Left lobe of liver (tissue), 2 donors: ENCODE results near the gene AVPI1. TPM values are rescaled to one million over a fixed set of nuclear protein-coding genes. Genes with fewer than 3 reads are reported as not detected.
"Not testable (repeated sequence)": the region's sequence is repeated elsewhere in the genome, so short reads cannot be mapped to it uniquely, and the experiment has no call there.

ENCODE experiments used
- ATAC-seq: fragments of 200-7000 bp; cut with Tn5 transposase; one replicate; pipeline ENCODE4 v1.9.1; 2020; ENCODE audit warnings: mild to moderate bottlenecking, moderate library complexity
- DNase-seq: peaks from one replicate; pipeline ENCODE4 v3.0.0-alpha.2; 2020; ENCODE audit warnings: low spot score
- total RNA-seq: library from RNA; stranded (reverse); gene quantifications from one replicate; pipeline ENCODE4 v1.2.1, GENCODE V29; 2021
- donor health status: DM: no; HTN: no; CAD: no; lungs with moderate emphysema.
- donor health status: DM: no; HTN: yes; CAD: no.

The AVPI1 gene
- total RNA-seq, 1 donor from 2014 or later, result 26.4 TPM

GRCh38 chr10:97642471-97643159 is 44.4 kb downstream of the AVPI1 start:
- not testable (repeated sequence) for DNase-seq, ATAC-seq

GRCh38 chr10:97640868-97641811 is 45.9 kb downstream of the AVPI1 start:
- no peak for DNase-seq
- peak; percentile 60 for ATAC-seq

- DNase-seq (peak; percentile 99), ATAC-seq (peak; percentile 97)
These were observed 46.7 kb downstream of the AVPI1 start, which contains the start of gene PI4K2A for GRCh38 chr10:97640174-97640867. Gene PI4K2A, plus strand, starts transcription at chr10:97640671. Its CDS starts 72 bp downstream, at chr10:97640743.

GRCh38 chr10:97639090-97639489 is 48.0 kb downstream of the AVPI1 start:
- ATAC-seq, result not testable (repeated sequence)

GRCh38 chr10:97635577-97635976 is 51.5 kb downstream of the AVPI1 start:
- ATAC-seq (no peak), DNase-seq (no peak)

More at GRCh38 chr10:97639090-97639489, 48.0 kb downstream of the AVPI1 start:
- not testable (repeated sequence) for DNase-seq

- DNase-seq, result no peak
- ATAC-seq, result no peak
These were observed 53.1 kb downstream of the AVPI1 start for GRCh38 chr10:97633921-97634320.

DNA sequence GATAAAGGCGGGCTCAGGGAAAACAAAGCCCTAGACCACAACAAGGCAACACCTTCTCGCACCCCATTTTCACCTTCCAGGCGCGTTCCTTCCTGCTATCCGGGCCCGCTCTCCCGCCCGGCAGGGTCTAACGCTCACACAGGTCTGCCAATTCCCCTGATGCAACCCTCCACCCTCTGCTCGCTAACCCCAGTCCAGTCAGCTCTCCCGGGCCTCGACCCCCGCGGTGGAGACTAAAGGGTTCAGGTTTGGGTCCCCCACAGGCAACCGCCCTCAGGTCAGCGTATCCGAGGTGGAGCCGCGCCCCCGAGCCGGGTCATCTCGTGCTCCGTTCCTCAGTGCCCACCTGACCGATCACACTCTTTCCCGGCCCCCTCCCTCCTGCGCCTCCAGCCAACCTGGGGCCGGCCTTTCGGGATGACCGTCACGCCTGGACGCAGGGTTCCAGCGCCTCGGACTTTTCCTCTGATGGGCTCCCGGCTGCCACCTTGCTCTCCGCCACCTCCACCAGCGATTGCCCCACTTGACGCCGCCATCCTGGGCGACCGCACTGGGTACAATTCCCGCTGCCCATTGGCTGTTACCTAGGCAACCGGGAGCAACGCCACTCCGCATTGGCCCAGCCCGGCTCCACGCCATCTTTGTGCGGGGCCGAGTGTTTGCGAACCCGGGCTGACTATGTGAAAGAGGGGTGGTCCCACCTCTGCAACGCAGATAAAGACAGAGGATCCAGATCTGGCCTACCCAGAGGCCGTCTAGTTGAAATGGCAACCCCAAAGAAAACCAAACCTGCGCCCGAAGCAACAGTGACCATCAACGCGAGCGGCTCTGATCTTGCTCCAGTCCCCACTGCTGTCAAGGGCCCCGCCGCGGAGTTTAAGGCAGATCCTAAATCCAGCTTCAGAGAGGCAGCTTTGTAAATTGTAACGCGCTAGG is 53.8 kb downstream of the AVPI1 start, which contains the start of gene MORN4:
Gene MORN4, minus strand, starts transcription at position 552 of the 936 bp plus-strand sequence. CDS start 13,847 bp downstream, outside the sequence.
- peak; percentile 93 for DNase-seq
- peak; percentile 99 for ATAC-seq

DNA sequence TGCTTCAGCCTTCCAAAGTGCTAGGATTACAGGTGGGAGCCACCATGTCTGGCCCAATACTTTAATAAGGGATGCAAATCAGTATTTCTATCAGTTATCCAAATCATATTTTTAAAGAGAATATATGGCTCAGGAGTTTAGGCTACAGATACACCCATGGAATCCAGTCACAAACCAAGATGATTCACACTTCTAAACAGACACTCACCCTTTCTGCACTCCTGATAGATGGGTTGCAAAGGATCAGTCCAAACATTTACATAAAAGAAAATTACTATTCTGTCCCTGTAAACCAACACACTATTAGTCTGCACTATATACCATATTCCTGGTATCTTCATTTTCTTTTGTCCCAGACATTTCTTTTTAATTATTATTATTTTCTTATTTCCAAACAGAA is 55.9 kb downstream of the AVPI1 start:
- DNase-seq, result no peak
- no peak for ATAC-seq

DNA sequence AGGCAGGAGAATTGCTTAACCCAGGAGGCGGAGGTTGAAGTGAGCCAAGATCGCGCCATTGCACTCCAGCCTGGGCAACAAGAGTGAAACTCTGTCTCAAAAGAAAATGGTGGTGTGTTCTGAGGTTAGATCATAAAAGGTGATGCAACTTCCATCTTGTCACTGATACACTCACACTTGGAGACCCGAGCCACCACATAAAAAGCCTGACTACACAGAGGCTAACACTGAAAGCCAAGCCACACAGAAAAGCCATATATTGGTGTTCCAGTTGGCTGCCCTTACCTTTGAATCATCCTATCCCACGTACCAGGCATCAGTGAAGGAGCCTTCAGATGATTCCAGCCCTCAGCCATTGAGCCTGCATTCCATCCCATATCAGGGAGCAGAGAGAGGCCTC is 57.8 kb downstream of the AVPI1 start:
- no peak for ATAC-seq
- no peak for DNase-seq

GRCh38 chr10:97628228-97628627 is 58.8 kb downstream of the AVPI1 start:
- no peak for ATAC-seq
- DNase-seq, result no peak

GRCh38 chr10:97627731-97628130 is 59.3 kb downstream of the AVPI1 start:
- DNase-seq (no peak), ATAC-seq (no peak)

Other genes with a start within 250 kb of the AVPI1 start
- 10.3 TPM for gene EXOSC1, start 241.2 kb downstream of the AVPI1 start, total RNA-seq
- gene ZDHHC16, start 241.1 kb downstream of the AVPI1 start, total RNA-seq, result 25.2 TPM
- gene MMS19, start 188.8 kb downstream of the AVPI1 start, total RNA-seq, result 20.7 TPM
- 7.1 TPM for gene UBTD1, start 188.3 kb downstream of the AVPI1 start, total RNA-seq
- not detected for gene ANKRD2, start 114.5 kb downstream of the AVPI1 start, total RNA-seq
- gene HOGA1, start 102.9 kb downstream of the AVPI1 start, total RNA-seq, result 66.2 TPM
- gene C10orf62, start 97.5 kb downstream of the AVPI1 start, total RNA-seq, result 3.7 TPM
- 0.81 TPM for gene MORN4, start 53.7 kb downstream of the AVPI1 start, total RNA-seq
- gene PI4K2A, start 46.6 kb downstream of the AVPI1 start, total RNA-seq, result 5.6 TPM
- 2.0 TPM for gene MARVELD1, start 26.5 kb upstream of the AVPI1 start, total RNA-seq
- 10.7 TPM for gene ZFYVE27, start 49.9 kb upstream of the AVPI1 start, total RNA-seq
- 6.4 TPM for gene SFRP5, start 84.8 kb upstream of the AVPI1 start, total RNA-seq
- gene GOLGA7B, start 162.6 kb upstream of the AVPI1 start, total RNA-seq, result 0.53 TPM